GM23248 (cell line): ENCODE measurements around the gene CRYBA1. TPM values are rescaled to one million over a fixed set of nuclear protein-coding genes. Genes with fewer than 3 reads are reported as not detected.

Experiments used
- DNase-seq: peaks from one replicate; pipeline ENCODE4 v3.0.0-alpha.2; 2015
- H2AFZ ChIP-seq: fragments of 200-600 bp; sonication (generic); 2 replicates; pipeline ENCODE4 v1.6.1; 2016; ENCODE audit warnings: antibody characterized with exemption
- H3F3A ChIP-seq: fragments of 200-600 bp; sonication (generic); 2 replicates; pipeline ENCODE4 v1.6.1; 2016; ENCODE audit warnings: mild to moderate bottlenecking, antibody characterized with exemption, mixed run types; ENCODE audit not compliant: insufficient read depth
- H3K27ac ChIP-seq: fragments of 200-600 bp; sonication (generic); 2 replicates; pipeline ENCODE4 v1.5.1; 2016; ENCODE audit warnings: mild to moderate bottlenecking
- H3K27me3 ChIP-seq: fragments of 200-600 bp; sonication (generic); replicated peaks from 2 replicates; pipeline ENCODE4 v1.6.1; 2016; ENCODE audit warnings: mild to moderate bottlenecking; ENCODE audit not compliant: insufficient read depth
- H3K36me3 ChIP-seq: fragments of 200-600 bp; sonication (generic); 2 replicates; pipeline ENCODE4 v1.6.1; 2016; ENCODE audit warnings: low read depth, mild to moderate bottlenecking
- H3K4me1 ChIP-seq: fragments of 200-600 bp; sonication (generic); 2 replicates; pipeline ENCODE4 v1.6.1; 2016; ENCODE audit warnings: mild to moderate bottlenecking; ENCODE audit not compliant: insufficient read depth
- H3K4me2 ChIP-seq: fragments of 200-600 bp; sonication (generic); one replicate; pipeline ENCODE4 v1.6.1; 2016; ENCODE audit warnings: mild to moderate bottlenecking; ENCODE audit not compliant: unreplicated experiment
- H3K4me3 ChIP-seq: fragments of 200-600 bp; sonication (generic); 2 replicates; pipeline ENCODE4 v1.5.1; 2016; ENCODE audit warnings: mild to moderate bottlenecking
- H3K79me2 ChIP-seq: fragments of 200-600 bp; sonication (generic); 2 replicates; pipeline ENCODE4 v1.6.1; 2016; ENCODE audit warnings: mild to moderate bottlenecking; ENCODE audit not compliant: insufficient read depth
- H3K9ac ChIP-seq: fragments of 200-600 bp; sonication (generic); 2 replicates; pipeline ENCODE4 v1.6.1; 2016; ENCODE audit warnings: mild to moderate bottlenecking
- H3K9me2 ChIP-seq: fragments of 200-600 bp; sonication (generic); 2 replicates; pipeline ENCODE4 v1.6.1; 2016; ENCODE audit warnings: mixed run types, mild to moderate bottlenecking, moderate library complexity; ENCODE audit not compliant: insufficient read depth
- H3K9me3 ChIP-seq: fragments of 200-600 bp; sonication (generic); one replicate; pipeline ENCODE4 v1.6.1; 2017; ENCODE audit warnings: low read depth
- H4K20me1 ChIP-seq: fragments of 200-600 bp; sonication (generic); 2 replicates; pipeline ENCODE4 v1.6.0; 2016; ENCODE audit not compliant: insufficient read depth
- EZH2 ChIP-seq: fragments of 200-600 bp; sonication (generic); IDR thresholded peaks from 2 replicates; pipeline ENCODE4 v1.6.1; 2018; ENCODE audit warnings: antibody characterized with exemption, mild to moderate bottlenecking; ENCODE audit not compliant: insufficient read depth, poor library complexity, severe bottlenecking
- EZH2phosphoT487 ChIP-seq: fragments of 200-600 bp; sonication (generic); IDR thresholded peaks from 2 replicates; pipeline ENCODE4 v1.6.1; 2018; ENCODE audit warnings: antibody characterized with exemption, moderate library complexity, mild to moderate bottlenecking, low read depth; ENCODE audit not compliant: insufficient read depth
- WGBS, 2 experiments: methylation state at CpG; one replicate each; pipeline ENCODE4 v1.1.6; 2015 to 2017; ENCODE audit warnings: low lambda C conversion rate in 2 of 2, low coverage in 1 of 2; ENCODE audit errors: missing lambda C conversion rate in 2 of 2; 5-methylcytosine and 5-hydroxymethylcytosine counted together
- in situ Hi-C: fragments of 300-500 bp; cut with MboI; formaldehyde crosslinking; loops from 2 replicates; pipeline ENCODE4 v1.15.0; 2020
- polyA plus RNA-seq: library from polyadenylated mRNA; unstranded; fragments of >200 nt; fragmentation: Nextera tagmentation; extraction: Ambion mirVana; gene quantifications from 2 replicates; pipeline ENCODE4 v1.2.1, GENCODE V29; 2016
- total RNA-seq: library from RNA; depleted of rRNA; stranded (reverse); fragments of >200 nt; shearing (Covaris generic); gene quantifications from 2 replicates; pipeline ENCODE4 v1.2.3, GENCODE V29; 2014

The CRYBA1 gene
- total and polyA plus RNA-seq, 2 experiments from 2014 or later, result not detected

- no peak overlapping the region for H3K4me3 ChIP-seq
- no peaks in the 10 kb centered on the region for H3K27me3 ChIP-seq
- WGBS, 2 experiments, result 96% methylated on average over 5 of the region's 5 CpGs
- TF ChIP-seq EZH2phosphoT487 (no peak), EZH2 (no peak)
- H3K27ac ChIP-seq, result no peak overlapping the region
- H3K4me2 ChIP-seq, result no peak overlapping the region
- no peak overlapping the region for H3K9ac ChIP-seq
- H3K36me3 ChIP-seq, result peaks cover 67% of the 10 kb centered on the region
- H3K9me2 ChIP-seq, result no peaks in the 10 kb centered on the region
- peaks cover 100% of the 10 kb centered on the region for H3K79me2 ChIP-seq
- H3K4me1 ChIP-seq, result peaks cover 33% of the 10 kb centered on the region
- no peak overlapping the region for H2AFZ ChIP-seq
- no peaks in the 10 kb centered on the region for H3K9me3 ChIP-seq
- H3F3A ChIP-seq, result peaks cover 39% of the 10 kb centered on the region
- DNase-seq, result no peak
- in situ Hi-C loops, result no loop called here
- peaks cover 61% of the 10 kb centered on the region for H4K20me1 ChIP-seq
Measured at GRCh38 chr17:29279397-29280070, 32.9 kb downstream of the CRYBA1 start.

DNA sequence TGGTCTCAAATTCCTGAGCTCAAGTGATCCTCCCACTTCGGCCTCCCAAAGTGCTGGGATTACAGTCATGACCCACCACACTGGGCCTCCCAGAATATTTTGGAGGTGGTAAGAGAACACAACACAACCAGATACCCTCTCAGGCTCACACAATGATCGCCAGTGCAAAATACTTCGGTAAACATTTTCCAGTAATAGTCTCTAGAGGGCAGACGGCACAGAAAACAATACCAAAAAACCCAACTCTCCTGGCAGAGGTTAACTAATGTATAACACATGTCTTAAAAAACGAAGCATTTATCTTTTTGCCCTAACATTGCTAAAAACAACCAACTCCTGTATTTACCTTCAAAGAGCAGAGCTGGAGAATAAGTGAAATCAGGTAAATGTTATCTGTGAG lies 36.8 kb downstream of the CRYBA1 start:
- Histone ChIP-seq H3K4me3 (no peak overlapping the region), H3K4me1 (peaks cover 26% of the 10 kb centered on the region), H3F3A (peaks cover 30% of the 10 kb centered on the region), H3K4me2 (peak overlapping the region; percentile 16), H3K9me2 (no peaks in the 10 kb centered on the region), H3K36me3 (peaks cover 83% of the 10 kb centered on the region), H3K27ac (no peak overlapping the region), H3K9ac (peak overlapping the region; percentile 3; the same call in 1 of the 2 replicates), H3K9me3 (no peaks in the 10 kb centered on the region), H4K20me1 (peaks cover 55% of the 10 kb centered on the region), H3K79me2 (peaks cover 100% of the 10 kb centered on the region), H3K27me3 (no peaks in the 10 kb centered on the region), H2AFZ (no peak overlapping the region)
- TF ChIP-seq EZH2phosphoT487 (no peak), EZH2 (no peak)
- DNase-seq, result peak; percentile 56
- 40 to 47% methylated on average over 5 of the region's 5 CpGs for WGBS, 2 experiments
- in situ Hi-C loops, result no loop called here

- in situ Hi-C loops, result no loop called here
- Histone ChIP-seq H3K36me3 (peaks cover 83% of the 10 kb centered on the region), H3K79me2 (peaks cover 100% of the 10 kb centered on the region), H3K4me2 (peak overlapping the region; percentile 16), H3K4me3 (no peak overlapping the region), H2AFZ (no peak overlapping the region), H3K9ac (peak overlapping the region; percentile 3; the same call in 1 of the 2 replicates), H3K27ac (no peak overlapping the region), H3K9me2 (no peaks in the 10 kb centered on the region), H3K9me3 (no peaks in the 10 kb centered on the region), H3K27me3 (no peaks in the 10 kb centered on the region), H4K20me1 (peaks cover 55% of the 10 kb centered on the region), H3K4me1 (peaks cover 30% of the 10 kb centered on the region), H3F3A (peaks cover 30% of the 10 kb centered on the region)
- no peak for TF ChIP-seq EZH2phosphoT487
- no peak for TF ChIP-seq EZH2
- DNase-seq, result no peak
- WGBS, 2 experiments, result 68 to 69% methylated on average over 2 of the region's 2 CpGs
Measured at GRCh38 chr17:29283961-29284360, 37.3 kb downstream of the CRYBA1 start.

DNA sequence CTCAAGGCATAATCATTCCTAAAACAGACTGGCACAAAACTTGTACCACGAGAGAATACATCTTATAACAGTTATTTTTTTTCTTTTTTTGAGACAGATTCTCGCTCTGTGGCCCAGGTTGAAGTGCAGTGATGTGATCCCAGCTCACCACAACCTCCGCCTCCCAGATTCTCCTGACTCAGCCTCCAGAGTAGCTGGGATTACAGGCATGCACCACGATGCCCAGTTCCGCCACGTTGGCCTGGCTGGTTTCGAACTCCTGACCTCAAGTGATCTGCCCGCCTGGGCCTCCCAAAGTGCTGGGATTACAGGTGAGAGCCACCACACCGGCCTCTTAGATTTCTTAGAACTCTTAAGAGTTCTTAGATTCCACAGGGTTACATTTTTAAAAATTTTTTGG lies 43.2 kb downstream of the CRYBA1 start:
- Histone ChIP-seq H3K36me3 (peaks cover 47% of the 10 kb centered on the region), H3K9ac (peak overlapping the region; percentile 92), H3K4me1 (peaks cover 28% of the 10 kb centered on the region), H3K27ac (peak overlapping the region; percentile 37; the same call in 1 of the 2 replicates), H3K4me3 (peak overlapping the region; percentile 97), H4K20me1 (peaks cover 48% of the 10 kb centered on the region), H3K27me3 (no peaks in the 10 kb centered on the region), H3F3A (peaks cover 40% of the 10 kb centered on the region), H3K79me2 (peaks cover 87% of the 10 kb centered on the region), H3K4me2 (peak overlapping the region; percentile 97), H3K9me3 (no peaks in the 10 kb centered on the region), H3K9me2 (no peaks in the 10 kb centered on the region), H2AFZ (no peak overlapping the region)
- in situ Hi-C loops, result no loop called here
- TF ChIP-seq EZH2phosphoT487 (no peak), EZH2 (no peak)
- 89 to 90% methylated on average over 9 of the region's 9 CpGs for WGBS, 2 experiments
- peak; percentile 18 for DNase-seq
